COLO829 (cell line): ENCODE data around the gene RNF144A.

Experiments
- DNase-seq: peaks from one replicate; pipeline ENCODE4 v3.0.0; 2012; ENCODE audit warnings: low spot score

The RNF144A gene

GRCh38 chr2:7083580-7084509 is 166.6 kb downstream of the RNF144A start:
- DNase-seq = no peak

- DNase-seq = no peak
These were observed 167.4 kb downstream of the RNF144A start for GRCh38 chr2:7084601-7085000.

- DNase-seq = no peak
These were observed 172.1 kb downstream of the RNF144A start for GRCh38 chr2:7089284-7089683.

- DNase-seq = no peak
These were observed 172.8 kb downstream of the RNF144A start for GRCh38 chr2:7089898-7090510.

- DNase-seq = no peak
These were observed 176.2 kb downstream of the RNF144A start for GRCh38 chr2:7093376-7093775.
